Anterior cingulate cortex (tissue), 58 donors: ENCODE results near the gene MT1M.
"Not testable (repeated sequence)": the region's sequence is repeated elsewhere in the genome, so short reads cannot be mapped to it uniquely, and the experiment has no call there.

ENCODE experiments used
- DNase-seq, 58 donors: peaks; one replicate each; lab custom pipeline; 2025; lab: John Stamatoyannopoulos, UW

MT1M gene

GRCh38 chr16:56645311-56645710 lies 12.9 kb downstream of the MT1M start:
- DNase-seq = no peak

GRCh38 chr16:56645838-56646237 lies 13.4 kb downstream of the MT1M start:
- DNase-seq = no peak

GRCh38 chr16:56647641-56648431 lies 15.4 kb downstream of the MT1M start:
- DNase-seq = no peak

- no peak for DNase-seq
These were observed 16.8 kb downstream of the MT1M start for GRCh38 chr16:56649271-56649670.

- no peak for DNase-seq
These were observed 17.4 kb downstream of the MT1M start for GRCh38 chr16:56649820-56650219.

DNA sequence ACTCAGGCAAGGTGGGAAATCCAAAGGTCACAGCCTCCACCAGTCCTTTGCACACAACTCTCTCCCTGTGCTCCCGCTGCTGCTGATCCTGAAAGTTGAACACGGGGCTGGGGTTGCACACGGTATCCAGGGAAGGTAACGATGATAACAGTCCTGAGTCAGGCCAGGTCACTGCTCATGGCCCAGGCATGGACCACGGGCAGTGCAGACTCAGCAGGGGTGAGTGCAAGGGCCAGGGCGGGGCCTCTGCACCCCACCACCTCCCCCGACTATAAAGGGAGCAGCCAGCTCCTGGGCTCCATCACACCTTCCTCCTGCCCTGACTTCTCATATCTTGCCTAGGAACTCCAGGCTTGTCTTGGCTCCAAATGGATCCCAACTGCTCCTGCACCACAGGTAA lies 19.1 kb downstream of the MT1M start, which contains the start of gene MT1B:
MT1B (plus strand) TSS at position 301 of the 400 bp plus-strand sequence; CDS start at position 369, 68 bp downstream.
- no peak for DNase-seq

- DNase-seq = no peak
These were observed 20.1 kb downstream of the MT1M start for GRCh38 chr16:56652600-56652999.

DNA sequence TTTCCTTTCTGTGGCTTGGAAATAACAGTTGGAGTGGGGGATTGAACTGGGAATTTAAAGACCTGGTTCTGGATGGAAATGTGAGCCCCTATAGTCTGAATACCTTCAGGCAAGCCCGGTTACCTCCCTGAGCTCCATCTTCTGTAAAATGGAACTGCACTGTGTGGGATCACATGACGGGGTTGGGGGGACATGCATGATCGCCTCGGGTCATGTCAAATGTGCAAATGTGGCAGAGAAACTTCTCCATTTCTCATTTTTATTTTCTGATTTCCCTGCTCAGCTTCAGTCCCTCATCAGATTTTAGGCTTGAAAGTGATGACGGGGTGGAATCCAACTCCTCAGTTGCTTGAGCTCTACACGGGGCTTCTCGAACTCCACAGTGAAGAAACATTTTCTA lies 20.8 kb downstream of the MT1M start:
- DNase-seq = no peak

DNA sequence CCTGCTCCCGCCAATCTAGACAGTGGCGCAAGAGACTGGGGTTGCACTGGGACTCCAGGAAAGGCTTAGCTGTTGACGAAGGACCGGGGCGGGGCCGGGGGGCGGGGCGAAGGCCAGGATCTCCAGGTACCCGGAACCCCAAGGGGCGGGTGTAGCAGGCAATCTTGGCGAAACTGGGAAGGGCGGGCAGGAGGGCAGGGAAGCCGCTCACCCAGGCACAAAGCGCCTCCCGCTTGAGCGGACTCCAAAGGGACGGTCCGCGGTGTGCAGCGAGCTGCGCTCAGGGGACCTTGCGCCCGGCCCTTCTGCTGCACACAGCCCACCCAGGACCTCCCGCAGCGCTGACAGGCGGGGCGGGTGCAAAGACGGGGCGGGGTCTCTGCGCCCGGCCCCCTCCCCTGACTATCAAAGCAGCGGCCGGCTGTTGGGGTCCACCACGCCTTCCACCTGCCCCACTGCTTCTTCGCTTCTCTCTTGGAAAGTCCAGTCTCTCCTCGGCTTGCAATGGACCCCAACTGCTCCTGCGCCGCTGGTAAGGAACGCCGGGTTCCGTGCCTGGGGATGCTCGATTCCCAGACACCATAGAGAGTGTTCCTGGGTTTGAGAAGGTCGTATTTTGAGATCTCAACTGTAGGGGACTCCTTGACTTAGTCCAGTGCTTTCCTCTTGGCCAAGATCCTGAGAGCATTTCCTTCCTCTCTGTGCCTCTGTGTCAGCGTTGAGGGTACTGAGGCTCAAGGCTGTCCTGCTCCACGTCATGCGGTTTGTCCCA lies 25.3 kb downstream of the MT1M start, which contains the start of gene MT1F:
MT1F (plus strand) TSS at position 405 of the 772 bp plus-strand sequence; CDS start at position 505, 100 bp downstream.
- DNase-seq = peak in 38 of 58 donors; percentile 9 to 68 (median 40)

DNA sequence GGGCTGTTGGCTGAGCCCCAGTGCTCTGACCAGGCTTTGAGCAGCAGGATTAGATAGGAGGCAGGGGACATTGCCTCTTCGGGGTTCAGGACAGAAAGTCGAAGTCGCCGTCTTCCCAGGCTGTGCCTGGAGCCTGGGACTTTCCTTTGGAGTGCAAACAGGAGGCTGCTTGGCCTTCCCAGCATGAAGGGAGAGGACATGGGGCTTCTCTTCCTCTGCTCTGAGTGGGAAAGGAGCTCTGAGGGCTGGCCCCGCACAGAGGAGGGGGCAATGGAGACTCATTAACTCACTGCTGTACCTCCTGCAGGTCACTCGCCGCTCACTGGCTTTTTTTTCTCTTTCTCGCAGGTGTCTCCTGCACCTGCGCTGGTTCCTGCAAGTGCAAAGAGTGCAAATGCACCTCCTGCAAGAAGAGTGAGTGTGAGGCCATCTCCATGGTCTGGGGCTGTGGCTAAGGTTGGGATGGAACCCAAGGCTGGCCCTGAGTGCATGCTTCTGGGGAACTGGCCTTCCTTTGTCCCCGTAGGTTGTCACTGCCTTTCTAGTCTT lies 25.9 kb downstream of the MT1M start:
- DNase-seq = peak in 3 of 58 donors; percentile 11 to 46 (median 22)

GRCh38 chr16:56662357-56663354 lies 30.2 kb downstream of the MT1M start:
- DNase-seq = peak in 3 of 58 donors; percentile 6 to 25 (median 11)

DNA sequence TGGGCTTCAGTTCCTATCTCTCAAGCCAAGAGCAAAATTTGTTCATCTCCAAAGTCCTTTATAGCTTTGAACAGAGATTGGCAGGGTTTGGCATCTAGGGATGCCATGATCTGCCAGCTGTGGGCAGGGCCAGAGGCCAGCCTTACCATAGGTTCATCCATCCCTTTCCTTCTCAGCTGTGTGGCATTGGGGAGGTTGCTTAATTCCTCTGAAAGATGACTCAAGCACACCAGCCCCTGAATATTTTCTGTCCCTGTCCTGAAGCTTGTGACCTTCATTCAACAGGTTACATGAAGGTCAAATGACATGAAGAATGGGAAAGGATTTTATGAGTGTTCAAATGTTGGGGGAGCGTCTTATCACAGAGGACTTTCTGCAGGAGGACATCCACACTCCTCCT lies 32.0 kb downstream of the MT1M start:
- no peak for DNase-seq

DNA sequence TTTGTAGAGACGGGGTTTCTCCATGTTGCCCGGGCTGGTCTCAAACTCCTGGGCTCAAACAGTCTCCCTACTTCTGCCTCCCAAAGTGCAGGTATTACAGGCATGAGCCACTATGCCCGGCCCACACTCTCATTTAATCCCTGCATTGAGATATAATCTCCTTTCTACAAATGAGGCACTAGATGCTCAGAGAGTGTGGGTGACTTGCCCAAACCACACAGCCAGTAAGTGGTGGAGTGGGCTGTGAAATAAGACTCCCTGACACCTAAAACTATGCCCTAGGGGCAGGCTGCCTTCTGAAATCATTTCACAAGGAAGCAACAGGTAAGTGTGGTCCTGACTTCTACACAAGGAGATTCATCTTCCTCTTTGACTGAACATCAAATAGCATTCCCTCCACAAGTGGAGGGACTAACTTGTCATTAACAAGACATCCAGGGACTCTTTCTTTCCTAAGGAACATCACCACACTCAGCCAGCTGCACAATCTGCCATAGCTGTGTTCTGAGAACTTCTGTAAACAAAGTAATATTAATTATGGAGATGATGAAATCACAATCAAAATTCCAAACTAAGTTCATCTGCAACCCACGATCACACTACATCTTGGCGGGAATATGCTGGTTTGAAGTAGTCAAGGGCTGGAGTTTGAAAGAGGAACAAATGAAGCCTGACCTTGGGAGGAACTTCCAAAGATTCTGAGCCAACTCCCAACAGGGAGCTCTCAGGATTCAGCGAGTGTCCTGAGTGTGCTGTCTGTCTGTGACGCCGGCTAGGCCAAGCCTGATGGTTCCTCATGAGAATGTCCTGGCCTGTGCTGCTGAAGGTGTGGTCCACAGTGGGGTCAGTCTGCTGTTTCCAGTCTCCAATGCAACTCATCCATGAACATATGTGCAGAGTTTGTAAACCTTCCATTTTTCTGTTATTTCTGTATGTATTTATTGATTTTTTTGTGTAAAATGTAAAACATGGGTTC lies 33.1 kb downstream of the MT1M start:
- DNase-seq = not testable (repeated sequence)

GRCh38 chr16:56667581-56668571 lies 35.4 kb downstream of the MT1M start, which contains the start of gene MT1G:
Gene MT1G, minus strand, starts transcription at chr16:56668065. Its CDS starts 72 bp downstream, at chr16:56667993.
- DNase-seq = peak in 22 of 58 donors; percentile 15 to 55 (median 30)

DNA sequence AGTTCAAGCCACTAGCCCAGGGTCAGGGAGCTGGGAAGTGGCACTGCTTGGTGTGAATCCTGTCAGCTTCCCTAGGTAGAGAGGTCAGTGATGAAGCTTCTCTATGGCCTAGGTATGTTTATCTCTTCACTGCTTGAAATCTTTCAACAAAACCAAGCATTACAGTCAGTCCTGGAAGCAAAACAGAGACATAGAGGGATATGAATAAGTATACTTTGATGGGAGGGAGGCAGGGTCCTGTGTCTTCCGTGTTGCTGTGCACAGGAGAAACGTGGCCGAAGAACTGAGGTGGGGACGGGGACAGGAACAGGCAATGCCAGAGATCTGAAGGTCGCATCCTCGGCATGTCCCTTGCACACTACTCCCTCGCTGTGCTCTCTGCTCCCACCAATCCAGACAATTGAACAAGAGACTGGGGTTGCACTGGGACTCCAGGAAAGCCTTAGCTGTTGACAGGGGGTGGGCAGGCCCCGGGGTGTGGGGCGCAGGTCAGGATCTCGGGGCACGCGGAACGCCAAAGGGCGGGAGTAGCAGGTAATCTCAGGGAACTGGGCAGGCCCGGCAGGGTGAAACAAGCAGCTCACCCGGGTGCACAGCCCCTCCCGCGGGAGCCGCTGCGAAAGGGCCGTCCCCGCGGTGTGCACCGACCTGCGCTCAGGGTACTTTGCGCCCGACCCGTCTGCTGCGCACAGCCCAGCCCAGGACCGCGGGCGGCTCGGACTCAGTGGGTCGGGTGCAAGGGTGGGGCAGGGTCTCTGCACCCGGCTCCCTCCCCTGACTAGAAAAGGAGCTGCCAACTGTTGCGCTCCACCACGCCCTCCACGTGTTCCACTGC lies 36.8 kb downstream of the MT1M start, which contains the start of gene MT1H:
MT1H (plus strand) TSS at position 810 of the 835 bp plus-strand sequence. CDS start 71 bp downstream, outside the sequence.
- DNase-seq = no peak
